GM19372 (cell line): ENCODE data around the gene ETNK2.
"Not testable (repeated sequence)": the region's sequence is repeated elsewhere in the genome, so short reads cannot be mapped to it uniquely, and the experiment has no call there.

Experiments used
- ATAC-seq: cut with Tn5 transposase; IDR thresholded peaks from one replicate; pipeline ENCODE4 v1.9.1; 2021; ENCODE audit warnings: mild to moderate bottlenecking, low read depth, moderate library complexity; ENCODE audit not compliant: unreplicated experiment

Gene ETNK2

DNA sequence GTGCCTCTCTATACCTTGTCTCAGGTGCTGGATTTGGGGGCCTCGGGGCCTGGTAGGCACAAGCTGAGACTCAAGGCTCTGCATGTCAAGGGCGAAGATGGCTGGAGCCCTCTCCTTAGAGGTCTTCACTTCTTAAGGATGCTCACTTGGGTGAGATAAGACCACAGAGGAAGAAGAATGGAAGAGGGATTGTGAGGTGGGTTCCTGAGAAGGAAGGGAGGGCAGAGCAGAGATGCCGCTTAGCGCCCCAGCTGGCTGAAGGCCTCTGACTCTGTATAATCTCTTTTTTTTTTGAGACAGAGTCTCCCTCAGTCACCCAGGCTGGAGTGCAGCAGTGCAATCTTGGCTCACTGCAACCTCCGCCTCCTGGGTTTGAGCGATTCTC, 46.7 kb downstream of the ETNK2 start:
- no peak for ATAC-seq

DNA sequence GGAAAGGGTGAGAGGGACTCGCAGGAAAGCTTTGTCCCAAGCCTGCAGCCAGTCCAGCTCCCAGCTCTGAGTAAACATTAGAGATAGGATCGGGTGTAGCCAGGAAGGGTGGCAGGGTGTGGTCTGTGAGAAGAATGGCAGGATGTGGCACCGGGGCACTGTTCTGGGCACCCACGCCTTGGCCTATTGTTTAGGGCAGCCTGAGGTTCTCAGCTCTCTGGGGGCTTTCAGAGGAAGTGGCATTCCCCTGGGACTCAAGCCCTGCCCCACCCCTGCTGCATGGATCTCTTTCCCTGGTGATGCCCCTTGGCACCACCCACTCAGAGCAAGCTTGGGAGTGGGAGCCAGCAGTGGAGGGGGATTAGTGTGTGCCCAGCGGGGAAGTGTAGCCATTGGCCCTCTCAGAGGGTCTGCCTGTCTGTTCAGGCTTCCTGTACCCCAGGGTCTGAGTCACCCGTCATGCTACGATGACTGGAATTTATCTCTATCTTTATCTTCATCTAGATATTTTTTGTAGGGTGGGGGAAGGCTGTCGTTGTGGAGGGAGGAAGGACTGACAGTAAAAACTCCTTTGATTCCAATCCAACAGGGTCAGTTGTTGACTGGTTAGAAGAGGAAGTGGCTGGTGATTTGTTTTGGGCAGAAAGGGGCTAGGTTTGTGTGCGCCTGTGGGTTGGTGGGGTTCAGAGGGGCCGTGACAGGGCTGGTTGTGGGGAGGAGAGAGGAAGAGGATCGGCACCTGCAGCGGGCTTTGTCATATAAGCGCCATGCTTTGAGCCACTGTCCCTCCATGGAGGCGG, 47.3 kb downstream of the ETNK2 start:
- no peak for ATAC-seq

GRCh38 chr1:204103431-204103741, 48.5 kb downstream of the ETNK2 start:
- no peak for ATAC-seq

DNA sequence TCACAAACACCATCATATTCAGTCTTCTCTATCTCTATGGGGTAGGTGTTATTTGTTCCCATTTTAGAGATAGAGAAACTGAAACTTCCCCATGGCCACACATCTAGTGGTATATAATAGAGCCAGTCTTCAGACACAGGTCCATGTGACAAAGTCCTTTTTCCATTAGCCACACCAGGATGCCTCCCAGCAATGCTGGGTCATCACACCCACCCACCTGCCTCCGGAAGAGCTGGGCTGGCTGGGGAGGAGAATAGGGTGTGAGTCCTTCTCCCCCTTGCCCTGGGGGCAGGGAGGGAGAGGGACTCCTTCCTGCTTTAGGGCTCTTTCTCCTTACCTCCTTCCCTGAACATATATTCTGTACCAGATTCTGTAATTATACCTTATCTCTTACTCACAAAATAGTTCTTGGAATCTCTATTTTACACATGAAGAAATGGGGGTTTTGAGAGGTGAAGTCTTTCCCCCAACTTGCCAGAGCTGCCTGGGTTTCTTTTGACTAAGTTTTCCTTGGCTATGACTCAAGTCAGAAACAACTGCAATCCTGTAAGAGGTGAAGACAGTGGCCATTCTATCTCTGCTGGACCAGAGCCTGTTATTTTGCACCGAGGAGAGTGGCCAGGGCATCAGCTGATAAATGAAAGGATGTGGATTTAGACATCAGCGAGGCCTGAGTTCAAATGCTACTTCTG, 49.0 kb downstream of the ETNK2 start:
- ATAC-seq = no peak

DNA sequence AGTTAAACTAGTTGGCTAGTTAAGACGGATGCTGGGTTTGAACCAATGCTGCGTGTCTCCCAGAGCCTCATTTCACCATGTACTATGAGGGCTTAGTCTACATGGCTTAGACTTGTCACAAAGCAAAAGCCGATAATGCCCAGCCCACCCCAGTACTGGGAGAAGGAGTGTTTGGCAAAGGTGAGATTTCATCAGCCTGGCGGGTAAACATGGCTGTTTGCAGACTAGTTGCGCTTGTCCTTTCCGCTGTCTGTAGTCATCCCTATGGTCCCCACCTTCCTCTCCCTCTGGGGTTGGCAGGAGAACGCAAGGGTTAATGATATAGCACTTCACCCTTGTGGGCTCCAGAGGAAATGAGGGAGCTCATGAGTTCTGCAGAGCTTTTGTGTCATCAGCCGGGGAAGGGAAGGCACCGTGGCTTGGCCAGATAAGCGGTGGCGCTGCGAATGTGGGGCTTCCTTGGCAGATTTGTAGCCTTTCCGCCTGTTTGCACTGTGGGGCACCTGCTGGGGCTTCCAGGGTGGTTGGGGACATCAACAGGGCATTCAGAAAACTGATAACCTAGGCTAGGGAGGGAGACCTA, 49.7 kb downstream of the ETNK2 start:
- no peak for ATAC-seq

DNA sequence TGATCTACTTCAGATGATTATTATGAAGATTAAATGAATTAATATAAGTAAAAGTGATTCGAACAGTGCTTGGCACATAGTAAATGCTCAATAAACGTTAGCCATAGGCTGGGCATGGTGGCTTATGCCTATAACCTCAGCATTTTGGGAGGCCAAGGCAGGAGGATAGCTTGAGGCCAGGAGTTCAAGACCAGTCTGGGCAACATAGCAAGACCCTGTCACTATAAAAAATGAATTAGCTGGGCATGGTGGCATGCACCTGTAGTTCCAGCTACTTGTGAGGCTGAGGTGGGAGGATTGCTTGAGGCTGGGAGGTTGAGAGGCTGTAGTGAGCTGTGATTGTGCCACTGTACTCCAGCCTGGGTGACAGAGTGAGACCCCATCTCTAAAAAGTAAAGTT, 52.1 kb downstream of the ETNK2 start:
- not testable (repeated sequence) for ATAC-seq

DNA sequence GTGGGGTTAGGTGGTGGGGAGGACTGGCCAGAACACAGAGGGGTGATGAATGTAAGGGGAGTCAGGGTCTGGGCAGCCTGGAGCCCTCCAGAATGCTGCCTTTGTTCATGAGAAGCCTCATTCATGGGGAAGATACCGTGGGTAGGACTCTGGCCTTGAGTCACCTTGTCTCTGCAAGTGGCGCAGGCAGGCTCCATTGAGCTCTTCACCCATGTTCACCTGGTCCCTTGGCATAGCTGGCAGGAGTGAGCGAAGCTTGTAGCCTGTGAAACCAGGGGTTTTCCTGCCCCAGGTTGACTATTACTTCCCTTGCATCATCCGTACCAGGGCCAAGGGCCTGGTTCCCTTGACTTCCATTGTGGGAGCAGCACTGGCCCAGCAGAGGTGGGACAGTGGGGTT, 53.2 kb downstream of the ETNK2 start:
- ATAC-seq = no peak

GRCh38 chr1:204096931-204097330, 54.9 kb downstream of the ETNK2 start:
- ATAC-seq = no peak

DNA sequence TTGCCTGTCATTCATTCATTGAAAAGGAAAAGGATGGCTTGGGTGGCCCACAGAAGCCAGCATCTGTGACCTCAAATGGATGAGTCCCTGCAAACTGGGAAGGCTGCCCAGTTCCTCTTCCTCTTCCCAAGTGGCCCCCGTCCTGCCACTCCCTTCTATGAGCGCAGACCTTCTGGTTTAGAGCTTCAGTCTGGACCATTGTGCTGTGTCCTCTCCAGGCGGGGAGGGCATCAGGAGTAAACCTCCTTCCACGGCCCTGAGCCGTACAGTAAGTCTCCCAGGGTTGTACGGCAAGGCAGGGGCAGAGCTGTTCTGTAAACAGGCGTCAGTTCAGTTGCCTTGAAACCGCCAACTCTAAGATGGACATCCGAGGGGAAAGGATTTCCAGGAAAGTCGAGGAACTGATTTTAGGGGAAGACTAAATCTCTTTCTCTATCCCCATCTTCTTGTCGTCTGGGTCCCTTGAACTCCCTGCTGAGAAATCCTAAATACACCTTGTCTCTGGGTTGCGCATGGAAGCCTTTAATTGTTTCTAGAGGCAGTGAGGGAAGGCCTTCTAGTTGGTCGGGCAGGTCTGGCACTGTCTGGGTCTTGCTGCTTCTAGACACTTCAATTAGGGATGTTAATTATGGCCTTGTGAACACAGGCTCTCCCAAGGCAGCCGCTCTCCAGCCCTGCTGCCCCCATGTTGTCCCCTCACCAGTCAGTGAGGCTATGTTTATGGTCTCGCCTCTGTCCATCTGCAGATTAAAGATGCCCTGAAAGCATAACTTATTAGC, 56.8 kb downstream of the ETNK2 start:
- no peak for ATAC-seq

- no peak for ATAC-seq
Measured at GRCh38 chr1:204094313-204094729, 57.5 kb downstream of the ETNK2 start.

- ATAC-seq = no peak
Measured at GRCh38 chr1:204093781-204094180, 58.1 kb downstream of the ETNK2 start.

DNA sequence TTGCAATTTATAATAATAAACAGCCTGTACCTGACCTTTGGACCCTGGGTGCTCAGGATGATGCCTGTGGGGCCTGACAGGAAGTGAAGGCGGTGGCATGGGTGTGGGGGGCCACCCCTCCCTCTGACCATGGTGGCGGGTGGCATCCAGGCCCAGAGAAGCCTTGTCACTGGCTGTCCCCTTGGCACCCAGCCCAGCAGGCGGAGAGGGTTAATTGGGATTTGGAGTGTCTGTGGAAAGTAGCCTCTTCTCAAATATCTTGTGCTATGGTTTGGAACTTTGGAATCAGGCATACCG, 58.5 kb downstream of the ETNK2 start:
- ATAC-seq = no peak

- ATAC-seq = no peak
Measured at GRCh38 chr1:204092632-204093420, 59.0 kb downstream of the ETNK2 start.

- no peak for ATAC-seq
Measured at GRCh38 chr1:204091787-204092312, 60.0 kb downstream of the ETNK2 start.

GRCh38 chr1:204091066-204091465, 60.8 kb downstream of the ETNK2 start:
- ATAC-seq = no peak

DNA sequence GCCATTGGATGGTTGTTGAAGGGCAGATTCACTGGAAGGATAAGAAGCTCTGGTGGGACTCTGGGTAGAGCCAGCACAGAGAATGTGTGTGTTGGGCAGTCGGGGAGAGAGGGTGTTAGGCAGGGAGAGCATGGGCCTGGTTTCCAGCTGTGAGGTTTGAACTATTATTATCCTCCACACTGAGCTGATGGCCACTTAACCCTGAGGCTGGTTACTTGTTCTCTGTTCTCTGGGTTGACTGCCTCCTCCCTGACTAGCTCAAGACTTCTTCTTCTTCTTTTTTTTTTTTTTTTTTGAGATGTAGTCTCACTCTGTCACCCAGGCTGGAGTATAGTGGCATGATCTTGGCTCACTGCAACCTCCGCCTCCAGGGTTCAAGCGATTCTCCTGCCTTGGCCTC, 61.7 kb downstream of the ETNK2 start:
- ATAC-seq = not testable (repeated sequence)

- no peak for ATAC-seq
Measured at GRCh38 chr1:204089044-204089751, 62.6 kb downstream of the ETNK2 start.

- ATAC-seq = no peak
Measured at GRCh38 chr1:204088596-204088995, 63.2 kb downstream of the ETNK2 start.

DNA sequence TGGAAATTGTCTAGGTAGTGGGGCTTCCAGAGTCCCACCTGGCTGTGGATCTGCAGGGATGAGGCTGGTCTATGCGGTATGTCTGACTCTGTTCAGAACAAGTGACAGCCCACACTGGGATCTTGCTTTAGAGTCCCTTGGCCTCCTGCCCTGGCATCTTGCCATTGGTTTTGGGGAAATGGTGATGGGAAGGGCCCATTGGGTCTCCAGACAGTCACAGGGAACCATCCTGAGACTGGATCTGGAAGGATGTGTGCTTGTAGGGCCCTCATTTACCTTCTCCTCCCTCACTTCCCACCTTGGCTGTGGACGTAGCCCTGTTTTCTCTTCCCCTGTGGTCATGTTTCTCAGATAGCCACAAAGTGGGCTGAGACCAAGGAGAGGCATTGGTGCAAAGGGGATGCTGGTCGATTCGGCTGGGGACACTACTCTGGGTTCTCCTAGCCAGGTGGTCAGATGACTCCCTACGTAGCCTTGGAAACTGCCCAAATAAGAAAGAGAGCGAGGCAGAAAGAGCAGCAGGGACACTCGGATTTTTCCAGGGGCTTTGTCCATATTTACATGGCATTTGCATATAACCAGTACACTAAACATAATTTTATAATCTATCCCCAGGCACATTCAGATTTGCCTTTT, 63.8 kb downstream of the ETNK2 start:
- ATAC-seq = no peak
